Prostate gland (tissue), 2 donors: Measurements from ENCODE around the gene SIGLECL1. TPM values are rescaled to one million over a fixed set of nuclear protein-coding genes. Genes with fewer than 3 reads are reported as not detected.

ENCODE experiments used
- DNase-seq: peaks from one replicate; pipeline ENCODE4 v3.0.0-alpha.2; 2019; ENCODE audit warnings: low spot score
- H3K27ac ChIP-seq, 2 donors: fragments of 200-600 bp; sonication (generic); 2 replicates each; pipeline ENCODE4 v1.5.1; 2017 to 2019
- H3K27me3 ChIP-seq: fragments of 200-600 bp; sonication (generic); replicated peaks from 2 replicates; pipeline ENCODE4 v1.5.1; 2019; ENCODE audit not compliant: insufficient read depth
- H3K36me3 ChIP-seq, 2 donors: fragments of 200-600 bp; sonication (generic); 1 replicate in 1 of 2; 2 replicates in 1 of 2; pipeline versions ENCODE4 v1.5.1 to v1.8.1; 2017 to 2019
- H3K4me1 ChIP-seq: fragments of 200-600 bp; sonication (generic); replicated peaks from 2 replicates; pipeline ENCODE4 v1.5.1; 2019
- H3K4me3 ChIP-seq, 2 donors: fragments of 200-600 bp; sonication (generic); 2 replicates each; pipeline ENCODE4 v1.5.1; 2017 to 2019
- H3K9me3 ChIP-seq: fragments of 200-600 bp; sonication (generic); 2 replicates; pipeline ENCODE4 v1.5.1; 2017
- POLR2A ChIP-seq: fragments of 450-650 bp; IDR thresholded peaks from one replicate; pipeline ENCODE4 v1.6.1; 2016; ENCODE audit warnings: antibody characterized with exemption, mild to moderate bottlenecking
- POLR2AphosphoS5 ChIP-seq: sonication (generic); formaldehyde crosslinking; IDR thresholded peaks from one replicate; pipeline ENCODE4 v1.6.1; 2017; ENCODE audit warnings: antibody characterized with exemption
- WGBS: methylation state at CpG from one replicate; pipeline ENCODE4 v1.1.5; 2018; 5-methylcytosine and 5-hydroxymethylcytosine counted together
- intact Hi-C: fragments of 100-400 bp; cut with DNase I; formaldehyde crosslinking; loops from one replicate; pipeline ENCODE4 v1.14.2; 2022
- total RNA-seq, 2 donors: library from RNA; depleted of rRNA; stranded (reverse); fragments of >200 nt; gene quantifications; one replicate each; pipeline ENCODE4 v1.1.0, GENCODE V29; 2016
- TF ChIP-seq, protein P1 (sequence below), 4 experiments: fragments of 200-600 bp in 2 of 4; fragments of 450-650 bp in 2 of 4; sonication (generic) in 2 of 4; IDR thresholded peaks; 1 replicate in 3 of 4; 2 replicates in 1 of 4; pipeline ENCODE4 v1.5.1; 2016 to 2019; ENCODE audit warnings: antibody characterized with exemption in 4 of 4, mild to moderate bottlenecking in 2 of 4, moderate library complexity in 2 of 4

The SIGLECL1 gene
- total RNA-seq, 2 donors from 2014 or later, result 1.6 TPM; not detected in 1

DNA sequence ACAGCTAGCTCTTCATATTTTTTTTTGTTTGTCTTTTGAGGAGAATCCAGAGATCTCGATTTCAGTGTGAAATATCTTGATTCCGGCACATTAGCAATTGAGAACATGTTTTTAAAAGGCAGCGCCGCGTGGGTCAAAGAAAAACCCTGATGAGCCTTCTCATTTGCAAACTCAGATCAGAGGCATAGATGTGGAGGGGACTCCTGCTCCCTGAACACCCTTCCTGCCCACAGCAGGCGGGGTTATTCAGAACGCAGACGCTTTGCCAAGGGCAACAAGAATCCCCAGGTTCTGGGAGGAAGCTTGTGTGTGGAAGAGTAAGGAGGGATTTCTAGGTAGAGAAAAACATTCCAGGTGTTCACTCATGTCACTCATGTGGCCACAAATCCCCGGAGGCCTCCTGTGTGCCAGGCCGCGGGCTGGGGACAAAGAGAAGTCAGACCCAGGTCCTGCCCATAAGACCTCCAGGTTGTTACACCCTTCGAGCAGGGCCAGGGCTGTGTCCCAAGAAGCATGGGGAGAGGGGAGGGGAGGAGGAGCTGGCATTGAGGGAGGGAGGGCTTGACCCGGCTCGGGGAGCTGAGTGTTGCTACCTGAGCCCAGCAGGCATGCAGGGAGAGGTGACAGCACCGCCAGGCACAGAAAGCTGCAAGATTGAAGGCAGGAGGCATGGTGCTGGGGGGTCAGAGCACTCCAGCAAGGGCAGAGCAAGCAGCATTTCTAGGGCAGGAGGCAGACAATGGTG lies 44.7 kb downstream of the SIGLECL1 start:
- no peak for DNase-seq
- H3K27me3 ChIP-seq, result no peaks in the 10 kb centered on the region

GRCh38 chr19:51296336-51297093 lies 45.6 kb downstream of the SIGLECL1 start:
- Histone ChIP-seq H3K9me3 (no peaks in the 10 kb centered on the region), H3K4me1 (no peaks in the 10 kb centered on the region), H3K36me3 (no peaks in the 10 kb centered on the region), H3K4me3 (no peak overlapping the region), H3K27me3 (no peaks in the 10 kb centered on the region), H3K27ac (no peak overlapping the region)
- intact Hi-C loops, result no loop called here
- WGBS, result 61% methylated on average over 9 of the region's 9 CpGs
- no peak for TF ChIP-seq POLR2AphosphoS5
- TF ChIP-seq, protein P1, sequence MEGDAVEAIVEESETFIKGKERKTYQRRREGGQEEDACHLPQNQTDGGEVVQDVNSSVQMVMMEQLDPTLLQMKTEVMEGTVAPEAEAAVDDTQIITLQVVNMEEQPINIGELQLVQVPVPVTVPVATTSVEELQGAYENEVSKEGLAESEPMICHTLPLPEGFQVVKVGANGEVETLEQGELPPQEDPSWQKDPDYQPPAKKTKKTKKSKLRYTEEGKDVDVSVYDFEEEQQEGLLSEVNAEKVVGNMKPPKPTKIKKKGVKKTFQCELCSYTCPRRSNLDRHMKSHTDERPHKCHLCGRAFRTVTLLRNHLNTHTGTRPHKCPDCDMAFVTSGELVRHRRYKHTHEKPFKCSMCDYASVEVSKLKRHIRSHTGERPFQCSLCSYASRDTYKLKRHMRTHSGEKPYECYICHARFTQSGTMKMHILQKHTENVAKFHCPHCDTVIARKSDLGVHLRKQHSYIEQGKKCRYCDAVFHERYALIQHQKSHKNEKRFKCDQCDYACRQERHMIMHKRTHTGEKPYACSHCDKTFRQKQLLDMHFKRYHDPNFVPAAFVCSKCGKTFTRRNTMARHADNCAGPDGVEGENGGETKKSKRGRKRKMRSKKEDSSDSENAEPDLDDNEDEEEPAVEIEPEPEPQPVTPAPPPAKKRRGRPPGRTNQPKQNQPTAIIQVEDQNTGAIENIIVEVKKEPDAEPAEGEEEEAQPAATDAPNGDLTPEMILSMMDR (IDR thresholded peaks at IDR 0.05), result no peak
- no peak for TF ChIP-seq POLR2A
- no peak for DNase-seq

More for the DNA sequence above, 44.7 kb downstream of the SIGLECL1 start:
- Histone ChIP-seq H3K27ac (no peak overlapping the region), H3K4me3 (no peak overlapping the region), H3K36me3 (no peaks in the 10 kb centered on the region), H3K9me3 (no peaks in the 10 kb centered on the region), H3K4me1 (no peaks in the 10 kb centered on the region)
- TF ChIP-seq POLR2AphosphoS5, result no peak
- no peak for TF ChIP-seq POLR2A
- TF ChIP-seq, protein P1 (IDR thresholded peaks at IDR 0.05), result no peak
- intact Hi-C loops, result no loop called here
- WGBS, result 16% methylated on average over 15 of the region's 15 CpGs

GRCh38 chr19:51297406-51297805 lies 46.5 kb downstream of the SIGLECL1 start:
- intact Hi-C loops, result no loop called here
- Histone ChIP-seq H3K4me1 (no peaks in the 10 kb centered on the region), H3K9me3 (no peaks in the 10 kb centered on the region), H3K4me3 (no peak overlapping the region), H3K27ac (no peak overlapping the region), H3K27me3 (no peaks in the 10 kb centered on the region), H3K36me3 (no peaks in the 10 kb centered on the region)
- WGBS, result 60% methylated on average over 5 of the region's 5 CpGs
- DNase-seq, result no peak
- no peak for TF ChIP-seq POLR2A
- TF ChIP-seq, protein P1 (IDR thresholded peaks at IDR 0.05), result no peak
- no peak for TF ChIP-seq POLR2AphosphoS5

DNA sequence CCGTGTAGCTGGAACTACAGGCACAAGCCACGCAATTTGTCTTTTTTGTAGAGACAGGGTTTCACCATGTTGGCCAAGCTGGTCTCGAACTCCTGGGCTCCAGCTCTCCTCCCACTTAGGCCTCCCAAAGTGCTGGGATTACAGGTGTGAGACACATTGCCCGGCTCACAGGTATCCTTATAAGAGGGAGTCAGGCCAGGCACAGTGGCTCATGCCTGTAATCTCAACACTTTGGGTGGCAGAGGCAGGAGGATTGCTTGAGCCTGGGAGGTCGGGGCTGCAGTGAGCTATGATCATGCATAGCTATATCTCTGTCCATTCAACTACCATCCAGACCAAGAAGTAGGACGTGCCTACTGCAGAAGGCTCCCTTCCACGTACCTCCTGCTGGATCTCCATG lies 50.4 kb downstream of the SIGLECL1 start:
- intact Hi-C loops, result no loop called here
- no peak for DNase-seq
- H3K4me1 ChIP-seq, result no peaks in the 10 kb centered on the region
- H3K27ac ChIP-seq, result no peak overlapping the region
- no peak overlapping the region for H3K4me3 ChIP-seq
- WGBS, result 78% methylated on average over 7 of the region's 7 CpGs
- no peaks in the 10 kb centered on the region for H3K36me3 ChIP-seq
- H3K9me3 ChIP-seq, result no peaks in the 10 kb centered on the region
- TF ChIP-seq POLR2AphosphoS5 (no peak), POLR2A (no peak)
- TF ChIP-seq, protein P1 (IDR thresholded peaks at IDR 0.05), result no peak
- H3K27me3 ChIP-seq, result no peaks in the 10 kb centered on the region
